ENCODE measurements around the gene EIF1B.

The EIF1B gene

DNA sequence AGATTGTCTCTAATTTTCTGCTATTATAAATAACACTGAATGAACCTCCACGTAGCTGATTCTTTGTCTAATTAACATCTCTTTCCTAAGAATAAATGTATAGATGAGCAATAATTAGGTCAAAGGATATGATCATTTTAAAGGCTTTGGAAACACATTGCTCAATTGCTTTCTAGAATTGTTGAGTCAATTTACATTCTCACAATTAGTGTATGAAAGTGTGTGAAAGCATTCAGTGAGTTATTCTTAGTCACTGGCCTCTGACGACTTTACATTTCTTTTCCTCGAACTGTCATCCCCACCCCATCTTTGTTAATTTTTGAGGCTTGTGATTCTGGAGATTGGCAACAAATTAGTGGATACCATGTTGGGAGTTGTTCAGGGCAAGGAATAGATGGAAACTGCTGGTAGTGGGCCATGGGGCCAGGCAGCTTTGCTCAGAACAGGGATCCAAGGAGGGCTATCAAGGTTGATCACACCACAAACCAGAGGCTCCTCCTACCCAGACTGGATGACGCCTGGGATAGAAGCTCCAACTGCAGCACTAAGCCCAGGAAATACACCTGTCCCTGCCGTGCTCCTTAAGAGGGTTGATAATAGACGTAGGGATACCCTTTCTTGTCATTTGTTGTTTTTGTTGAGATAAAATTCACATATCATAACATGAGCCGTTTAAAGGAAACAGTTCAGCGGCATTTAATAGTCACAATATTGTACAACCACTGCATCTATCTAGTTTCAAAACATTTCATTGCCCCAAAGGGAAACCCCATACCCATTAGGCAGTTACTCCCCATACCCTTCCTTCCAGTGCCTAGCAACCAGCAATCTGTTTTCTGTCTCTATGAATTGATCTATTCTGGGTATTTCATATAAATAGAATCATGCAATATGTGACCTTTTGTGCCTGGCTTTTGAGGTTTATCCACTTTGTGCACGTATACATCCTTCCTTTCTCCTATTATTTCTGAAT is 27.9 kb downstream of the EIF1B start:
- H3K9me3 ChIP-seq (ENCODE audit: insufficient read depth, low read length, severe bottlenecking): no peaks in the 10 kb centered on the region
- no peak overlapping the region for H3K27ac ChIP-seq (ENCODE audit: low read length)
- no peaks in the 10 kb centered on the region for H3K4me1 ChIP-seq (ENCODE audit: insufficient read depth, low read length)
- no peak overlapping the region for H3K4me2 ChIP-seq (ENCODE audit: insufficient read depth, low read length)
- H2AFZ ChIP-seq (ENCODE audit: low read depth, low read length): no peak overlapping the region
- H3K4me3 ChIP-seq (ENCODE audit: low read depth in 1 of 2, low read length in 2 of 2): no peak overlapping the region
- H3K27me3 ChIP-seq (ENCODE audit: insufficient read depth, low read length, poor library complexity): no peaks in the 10 kb centered on the region
- no peak for TF ChIP-seq EZH2 (IDR thresholded peaks at IDR 0.05; ENCODE audit: borderline replicate concordance, low read depth, low read length, severe bottlenecking)
- TF ChIP-seq, protein P1, sequence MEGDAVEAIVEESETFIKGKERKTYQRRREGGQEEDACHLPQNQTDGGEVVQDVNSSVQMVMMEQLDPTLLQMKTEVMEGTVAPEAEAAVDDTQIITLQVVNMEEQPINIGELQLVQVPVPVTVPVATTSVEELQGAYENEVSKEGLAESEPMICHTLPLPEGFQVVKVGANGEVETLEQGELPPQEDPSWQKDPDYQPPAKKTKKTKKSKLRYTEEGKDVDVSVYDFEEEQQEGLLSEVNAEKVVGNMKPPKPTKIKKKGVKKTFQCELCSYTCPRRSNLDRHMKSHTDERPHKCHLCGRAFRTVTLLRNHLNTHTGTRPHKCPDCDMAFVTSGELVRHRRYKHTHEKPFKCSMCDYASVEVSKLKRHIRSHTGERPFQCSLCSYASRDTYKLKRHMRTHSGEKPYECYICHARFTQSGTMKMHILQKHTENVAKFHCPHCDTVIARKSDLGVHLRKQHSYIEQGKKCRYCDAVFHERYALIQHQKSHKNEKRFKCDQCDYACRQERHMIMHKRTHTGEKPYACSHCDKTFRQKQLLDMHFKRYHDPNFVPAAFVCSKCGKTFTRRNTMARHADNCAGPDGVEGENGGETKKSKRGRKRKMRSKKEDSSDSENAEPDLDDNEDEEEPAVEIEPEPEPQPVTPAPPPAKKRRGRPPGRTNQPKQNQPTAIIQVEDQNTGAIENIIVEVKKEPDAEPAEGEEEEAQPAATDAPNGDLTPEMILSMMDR (IDR thresholded peaks at IDR 0.05; ENCODE audit: borderline replicate concordance, extremely low read depth, low read length, poor library complexity, severe bottlenecking): no peak
- DNase-seq (no peak), ATAC-seq (ENCODE audit: insufficient read depth, low read depth) (no peak)
- H4K20me1 ChIP-seq (ENCODE audit: insufficient read depth, low read length): no peaks in the 10 kb centered on the region
- no peaks in the 10 kb centered on the region for H3K36me3 ChIP-seq (ENCODE audit: insufficient read depth, low read length)
- no peaks in the 10 kb centered on the region for H3K79me2 ChIP-seq (ENCODE audit: insufficient read depth, low read length)
- no peak overlapping the region for H3K9ac ChIP-seq (ENCODE audit: low read depth, low read length)

DNA sequence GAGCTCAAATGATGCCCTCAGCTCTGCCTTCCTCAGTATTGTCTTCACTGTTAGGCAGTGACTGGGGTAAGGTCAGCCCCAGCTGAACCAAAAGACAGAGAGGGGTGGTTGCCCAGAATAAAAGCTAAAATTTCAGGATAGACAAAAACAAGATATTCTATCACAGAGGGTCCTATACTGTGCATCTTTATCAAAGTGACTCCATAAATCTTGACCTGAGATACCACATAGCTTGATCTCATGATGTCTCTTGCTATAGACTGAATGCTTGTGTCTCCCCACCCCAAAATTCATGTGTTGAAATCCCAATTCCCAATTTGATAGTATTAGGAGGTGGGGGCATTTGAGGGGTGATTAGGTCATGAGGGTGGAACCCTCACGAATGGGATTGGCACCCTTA is 30.4 kb downstream of the EIF1B start:
- no peaks in the 10 kb centered on the region for H3K79me2 ChIP-seq (ENCODE audit: insufficient read depth, low read length)
- DNase-seq: no peak
- peaks cover 3% of the 10 kb centered on the region for H3K27me3 ChIP-seq (ENCODE audit: insufficient read depth, low read length, poor library complexity)
- H3K27ac ChIP-seq (ENCODE audit: low read length): no peak overlapping the region
- no peaks in the 10 kb centered on the region for H4K20me1 ChIP-seq (ENCODE audit: insufficient read depth, low read length)
- H3K4me2 ChIP-seq (ENCODE audit: insufficient read depth, low read length): no peak overlapping the region
- H3K9me3 ChIP-seq (ENCODE audit: insufficient read depth, low read length, severe bottlenecking): no peaks in the 10 kb centered on the region
- no peak overlapping the region for H3K9ac ChIP-seq (ENCODE audit: low read depth, low read length)
- no peak overlapping the region for H3K4me3 ChIP-seq (ENCODE audit: low read depth in 1 of 2, low read length in 2 of 2)
- no peaks in the 10 kb centered on the region for H3K36me3 ChIP-seq (ENCODE audit: insufficient read depth, low read length)
- H2AFZ ChIP-seq (ENCODE audit: low read depth, low read length): no peak overlapping the region
- H3K4me1 ChIP-seq (ENCODE audit: insufficient read depth, low read length): no peaks in the 10 kb centered on the region
- TF ChIP-seq, protein P1 (IDR thresholded peaks at IDR 0.05; ENCODE audit: borderline replicate concordance, extremely low read depth, low read length, poor library complexity, severe bottlenecking): no peak
- TF ChIP-seq EZH2 (IDR thresholded peaks at IDR 0.05; ENCODE audit: borderline replicate concordance, low read depth, low read length, severe bottlenecking): no peak
- ATAC-seq (ENCODE audit: insufficient read depth, low read depth): no peak

DNA sequence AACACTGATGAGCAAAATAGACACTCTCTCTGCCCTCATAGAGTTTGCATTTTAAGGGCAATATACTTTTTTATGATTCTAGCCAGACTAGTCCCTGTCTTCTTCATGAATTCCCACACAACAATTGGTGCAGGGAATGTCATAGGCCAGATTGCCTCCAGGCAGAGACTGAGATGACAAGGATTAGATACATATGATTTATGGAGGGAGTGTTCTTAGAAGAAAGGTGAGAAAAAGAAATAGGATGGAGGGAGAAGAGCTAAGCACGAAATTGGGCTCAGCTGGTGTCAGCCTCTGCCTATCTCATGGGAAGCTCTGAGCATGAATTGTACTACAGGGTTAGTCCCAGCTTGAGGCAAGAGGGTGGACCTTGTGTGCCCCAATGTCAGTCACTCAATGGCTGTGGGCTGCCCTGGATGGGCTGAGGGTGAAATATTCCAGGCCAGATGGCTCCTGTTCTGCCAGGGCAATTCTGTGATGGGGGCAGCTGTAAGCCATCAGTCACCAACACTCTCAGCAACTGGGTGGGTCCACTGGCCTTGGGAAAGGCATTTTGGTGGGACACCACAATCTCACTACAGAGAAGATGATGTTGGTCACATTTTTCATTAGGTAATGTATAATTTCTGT is 31.1 kb downstream of the EIF1B start:
- peaks cover 3% of the 10 kb centered on the region for H3K27me3 ChIP-seq (ENCODE audit: insufficient read depth, low read length, poor library complexity)
- H3K4me1 ChIP-seq (ENCODE audit: insufficient read depth, low read length): no peaks in the 10 kb centered on the region
- no peaks in the 10 kb centered on the region for H3K79me2 ChIP-seq (ENCODE audit: insufficient read depth, low read length)
- TF ChIP-seq, protein P1 (IDR thresholded peaks at IDR 0.05; ENCODE audit: borderline replicate concordance, extremely low read depth, low read length, poor library complexity, severe bottlenecking): no peak
- TF ChIP-seq EZH2 (IDR thresholded peaks at IDR 0.05; ENCODE audit: borderline replicate concordance, low read depth, low read length, severe bottlenecking): no peak
- no peak overlapping the region for H3K9ac ChIP-seq (ENCODE audit: low read depth, low read length)
- H3K36me3 ChIP-seq (ENCODE audit: insufficient read depth, low read length): no peaks in the 10 kb centered on the region
- no peak overlapping the region for H3K4me3 ChIP-seq (ENCODE audit: low read depth in 1 of 2, low read length in 2 of 2)
- H3K9me3 ChIP-seq (ENCODE audit: insufficient read depth, low read length, severe bottlenecking): no peaks in the 10 kb centered on the region
- no peak for ATAC-seq (ENCODE audit: insufficient read depth, low read depth)
- no peak for DNase-seq
- H3K4me2 ChIP-seq (ENCODE audit: insufficient read depth, low read length): no peak overlapping the region
- no peak overlapping the region for H3K27ac ChIP-seq (ENCODE audit: low read length)
- H4K20me1 ChIP-seq (ENCODE audit: insufficient read depth, low read length): no peaks in the 10 kb centered on the region
- no peak overlapping the region for H2AFZ ChIP-seq (ENCODE audit: low read depth, low read length)
